HepG2 (cell line): ENCODE data around the gene FAM221B. TPM values are rescaled to one million over a fixed set of nuclear protein-coding genes. Genes with fewer than 3 reads are reported as not detected.

Source experiments
- LCORL ChIP-seq, 2 experiments: fragments of 450-650 bp in 1 of 2; sonication (generic) in 1 of 2; formaldehyde crosslinking in 1 of 2; IDR thresholded peaks; 2 replicates each; pipeline versions ENCODE4 v1.5.0 to v1.6.1; 2017 to 2020; ENCODE audit warnings: antibody characterized with exemption in 1 of 2, missing genetic modification reagents in 1 of 2
- SMC3 ChIP-seq: IDR thresholded peaks from 2 replicates; pipeline ENCODE4 v1.6.1; 2011; ENCODE audit warnings: low read length, improper control_type of control experiment
- TIGD3 ChIP-seq: sonication (generic); formaldehyde crosslinking; IDR thresholded peaks from 2 replicates; pipeline ENCODE4 v1.5.1; 2020; ENCODE audit warnings: mild to moderate bottlenecking, missing genetic modification reagents, borderline replicate concordance
- ZBTB42 ChIP-seq: sonication (generic); formaldehyde crosslinking; IDR thresholded peaks from 2 replicates; pipeline ENCODE4 v1.5.0; 2020; ENCODE audit warnings: mild to moderate bottlenecking, missing genetic modification reagents
- ZNF318 ChIP-seq: sonication (generic); formaldehyde crosslinking; IDR thresholded peaks from 2 replicates; pipeline ENCODE4 v1.4.0; 2020; ENCODE audit warnings: mild to moderate bottlenecking, missing genetic modification reagents
- ZNF335 ChIP-seq: sonication (generic); formaldehyde crosslinking; IDR thresholded peaks from 2 replicates; pipeline ENCODE4 v1.4.0; 2020; ENCODE audit warnings: missing genetic modification reagents
- polyA plus RNA-seq, 8 experiments: library from polyadenylated mRNA; depleted of rRNA in 3 of 8; stranded (reverse) in 7 of 8; unstranded in 1 of 8; fragments of >200 nt; fragmentation: Illumina TruSeq in 4 of 8; extraction: Trizol in 4 of 8; gene quantifications; 2 replicates each; pipeline versions ENCODE4 v1.2.1 to v1.2.3, GENCODE V29; 2011 to 2016; ENCODE audit warnings: low read depth in 4 of 8, missing spikeins in 1 of 8, mixed read lengths in 1 of 8; ENCODE audit not compliant: insufficient read depth in 1 of 8
- total RNA-seq, 5 experiments: library from RNA; depleted of rRNA; stranded (reverse); fragments of >200 nt; fragmentation: Illumina TruSeq; extraction: Trizol; gene quantifications; 2 replicates each; pipeline ENCODE4 v1.2.3, GENCODE V29; 2016; ENCODE audit warnings: low read depth in 1 of 5

The FAM221B gene
- total and polyA plus RNA-seq, 2 of the 13 experiments (the other 11 are each of a cell fraction or from before 2014, with no cell fraction given): not detected

GRCh38 chr9:35813434-35814105 lies 15.0 kb downstream of the FAM221B start (continued):
- TF ChIP-seq TIGD3 (CRISPR knock-in tag) (peak; percentile 54; the same call in 1 of the 2 replicates), LCORL (IDR thresholded peaks at IDR 0.05) (no peak), LCORL (CRISPR knock-in tag; IDR thresholded peaks at IDR 0.05) (0 out of 2 replicates have a peak, but pooled peaks have one; percentile 0), SMC3 (peak; percentile 38), ZBTB42 (CRISPR knock-in tag) (0 out of 2 replicates have a peak, but pooled peaks have one; percentile 52), ZNF335 (CRISPR knock-in tag) (peak; percentile 4), ZNF318 (CRISPR knock-in tag) (no peak)
- TF ChIP-seq, all 625 proteins: peak for 23
